Ramos (cell line): ENCODE data around the gene SOX8.
"Not testable (repeated sequence)": the region's sequence is repeated elsewhere in the genome, so short reads cannot be mapped to it uniquely, and the experiment has no call there.

Experiments
- in situ Hi-C: fragments of 300-500 bp; cut with MboI; formaldehyde crosslinking; loops from one replicate; pipeline ENCODE4 v1.14.3; 2022; ENCODE audit warnings: low sequenced_read_pairs; ENCODE audit not compliant: unreplicated experiment

Gene SOX8

GRCh38 chr16:952321-952720 is 29.2 kb upstream of the SOX8 start:
- in situ Hi-C loops: no loop called here

GRCh38 chr16:953818-954217 is 27.8 kb upstream of the SOX8 start:
- in situ Hi-C loops: not testable (repeated sequence)

- in situ Hi-C loops: not testable (repeated sequence)
These were observed 25.8 kb upstream of the SOX8 start for GRCh38 chr16:955766-956165.

GRCh38 chr16:959232-960040 is 22.1 kb upstream of the SOX8 start:
- in situ Hi-C loops: no loop called here

GRCh38 chr16:962366-962765 is 19.2 kb upstream of the SOX8 start:
- in situ Hi-C loops: no loop called here

GRCh38 chr16:962901-963814 is 18.4 kb upstream of the SOX8 start:
- in situ Hi-C loops: no loop called here

- in situ Hi-C loops: no loop called here
These were observed 17.7 kb upstream of the SOX8 start for GRCh38 chr16:963913-964312.

- in situ Hi-C loops: no loop called here
These were observed 17.1 kb upstream of the SOX8 start for GRCh38 chr16:964356-965035.

- in situ Hi-C loops: no loop called here
These were observed 16.6 kb upstream of the SOX8 start for GRCh38 chr16:965036-965395.

- in situ Hi-C loops: no loop called here
These were observed 16.1 kb upstream of the SOX8 start for GRCh38 chr16:965487-965886.

GRCh38 chr16:966035-966434 is 15.5 kb upstream of the SOX8 start:
- in situ Hi-C loops: no loop called here

GRCh38 chr16:966505-966904 is 15.1 kb upstream of the SOX8 start:
- in situ Hi-C loops: no loop called here

GRCh38 chr16:967077-967541 is 14.5 kb upstream of the SOX8 start:
- in situ Hi-C loops: no loop called here

GRCh38 chr16:967546-968295 is 13.8 kb upstream of the SOX8 start:
- in situ Hi-C loops: no loop called here

GRCh38 chr16:968620-969019 is 12.9 kb upstream of the SOX8 start:
- in situ Hi-C loops: no loop called here

GRCh38 chr16:969508-970385 is 11.8 kb upstream of the SOX8 start:
- in situ Hi-C loops: no loop called here

GRCh38 chr16:970386-970765 is 11.2 kb upstream of the SOX8 start:
- in situ Hi-C loops: no loop called here

- in situ Hi-C loops: no loop called here
These were observed 10.6 kb upstream of the SOX8 start, which contains the start of gene LMF1 for GRCh38 chr16:970766-971581. Gene LMF1 (minus strand): TSS chr16:970984. CDS start chr16:970980, 4 bp downstream.
